ENCODE measurements around the gene HNRNPL.

The HNRNPL gene

DNA sequence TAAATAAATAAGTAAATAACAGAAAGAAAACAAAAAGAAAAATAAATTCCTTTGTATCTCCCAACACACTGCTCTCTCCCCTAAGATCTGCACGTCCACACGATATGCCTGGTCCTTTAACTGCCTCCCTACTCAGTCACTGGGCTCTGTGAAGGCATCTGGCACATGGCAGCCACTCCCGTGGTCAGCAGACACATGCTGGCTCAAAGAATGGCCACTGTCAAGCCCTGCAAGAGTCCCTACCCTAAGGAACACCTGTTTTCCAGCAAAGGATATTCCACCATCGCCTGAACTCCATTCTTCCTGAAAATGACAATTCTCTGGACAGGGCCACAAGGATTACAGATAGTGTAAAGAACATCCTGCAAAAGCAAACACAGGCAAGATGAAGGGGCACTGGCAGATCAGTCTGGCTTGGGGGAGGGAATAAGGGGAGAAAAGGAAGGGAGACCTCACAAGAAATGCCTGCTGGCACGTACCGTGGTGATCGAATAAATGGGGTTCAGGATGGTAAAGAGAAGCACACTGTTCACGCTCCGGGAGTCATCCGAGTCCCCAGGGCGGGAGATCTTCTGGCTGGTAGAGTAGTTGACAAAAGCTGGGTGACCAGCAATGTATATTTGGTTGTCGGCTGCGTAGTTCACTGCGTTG, 4.3 kb downstream of the HNRNPL start:
- no peak for DNase-seq (ENCODE audit: low spot score)

DNA sequence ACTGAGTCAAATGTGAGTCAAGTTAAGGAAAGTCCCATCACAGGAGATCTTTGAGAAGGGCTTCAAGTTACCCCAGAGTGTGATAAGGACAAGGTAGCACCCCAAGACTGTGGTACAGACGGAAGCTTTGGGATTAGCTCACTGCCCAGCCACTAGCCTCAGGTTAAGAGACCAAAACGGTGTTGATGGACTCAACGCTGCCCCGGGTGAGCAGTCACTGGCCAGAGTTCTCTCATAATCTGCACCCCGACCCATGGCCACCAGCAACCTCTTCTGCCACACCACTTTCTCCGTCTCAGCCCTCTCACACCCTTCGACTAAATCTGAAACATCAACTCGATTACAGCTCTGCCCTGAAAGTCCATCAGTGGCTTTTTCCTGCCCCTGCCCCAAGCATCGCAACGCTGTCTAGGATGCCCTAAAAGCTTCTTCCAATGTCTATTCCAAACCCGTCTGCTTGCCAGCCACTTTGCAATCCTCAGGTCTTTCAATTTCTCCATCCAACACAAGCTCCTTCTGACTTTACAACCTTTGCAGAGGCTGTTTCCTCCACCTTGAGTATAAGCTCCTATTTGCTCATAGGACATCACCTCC, 5.6 kb downstream of the HNRNPL start:
- DNase-seq (ENCODE audit: low spot score): no peak

GRCh38 chr19:38843175-38843758, 6.5 kb downstream of the HNRNPL start:
- no peak for DNase-seq (ENCODE audit: low spot score)

- no peak for DNase-seq (ENCODE audit: low spot score)
Observed at GRCh38 chr19:38842439-38843174, 7.2 kb downstream of the HNRNPL start.

DNA sequence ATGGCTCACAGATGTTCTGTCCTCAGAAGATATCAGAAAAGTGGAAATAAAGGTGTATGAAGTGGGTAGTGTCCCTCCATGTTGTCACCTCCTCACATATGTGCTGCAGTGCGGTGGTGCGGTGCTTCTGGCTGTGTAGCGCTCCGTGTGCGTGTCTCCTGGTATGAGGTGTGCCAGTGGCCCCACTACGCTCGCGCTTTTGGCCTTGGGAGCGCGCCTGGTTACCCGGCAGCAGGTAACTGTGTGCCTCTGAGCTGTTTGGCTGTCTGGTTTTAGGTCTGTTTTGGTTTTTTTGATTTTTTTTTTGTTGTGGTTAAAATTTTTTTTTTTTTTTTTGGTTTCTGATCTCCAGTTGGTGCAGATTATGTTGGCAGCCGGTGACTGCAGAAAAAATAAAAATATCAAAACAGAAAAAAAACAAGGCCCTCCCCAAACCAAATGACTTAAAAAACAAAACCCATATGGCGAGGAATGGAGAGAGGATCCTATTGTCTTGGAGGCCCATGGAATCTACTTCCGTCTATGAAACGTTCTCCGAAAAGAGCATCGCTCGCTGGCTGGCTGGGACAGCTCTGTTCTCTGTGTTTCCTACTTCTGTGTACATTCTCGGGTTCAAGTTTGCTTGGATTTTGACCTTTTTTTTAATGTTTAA, 7.9 kb downstream of the HNRNPL start:
- no peak for DNase-seq (ENCODE audit: low spot score)

- DNase-seq (ENCODE audit: low spot score): no peak
Observed at GRCh38 chr19:38841180-38841766, 8.5 kb downstream of the HNRNPL start.

GRCh38 chr19:38840583-38840968, 9.2 kb downstream of the HNRNPL start:
- no peak for DNase-seq (ENCODE audit: low spot score)

DNA sequence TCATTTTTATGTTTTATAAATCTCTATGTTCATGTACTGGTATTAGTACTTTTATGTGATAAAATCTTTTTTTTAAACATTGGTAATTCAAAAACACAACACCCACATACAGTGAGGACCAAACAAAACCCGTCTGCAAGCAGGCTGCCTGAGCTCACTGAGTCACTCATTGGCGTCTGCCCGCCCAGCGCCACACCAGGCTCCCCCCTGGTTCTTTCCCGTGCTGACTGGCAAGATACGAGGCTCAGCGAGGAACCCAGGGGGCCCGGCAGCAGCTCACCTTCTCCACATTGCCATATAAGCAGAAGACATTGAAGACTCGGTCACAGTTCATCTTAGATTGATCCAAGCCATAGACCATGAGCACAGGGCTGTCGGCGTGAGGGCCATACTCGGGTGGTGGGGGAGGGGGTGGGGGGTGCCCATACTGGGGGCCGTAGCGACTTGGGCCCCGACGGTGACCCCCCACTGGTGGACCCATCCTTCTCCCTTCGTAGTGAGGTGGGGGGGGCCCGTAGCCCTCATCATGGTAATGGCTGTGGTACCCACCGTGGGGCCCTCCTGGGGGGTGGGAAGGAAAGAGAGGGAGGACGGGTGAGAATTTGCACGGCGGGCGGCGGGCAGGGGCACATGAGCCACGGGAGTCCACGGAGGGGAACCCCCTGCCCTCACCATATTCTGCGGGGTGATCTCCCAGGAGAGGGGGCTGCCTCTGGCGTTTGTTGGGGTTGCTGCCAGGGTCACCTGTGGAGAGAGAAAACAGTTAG, 9.8 kb downstream of the HNRNPL start:
- no peak for DNase-seq (ENCODE audit: low spot score)

DNA sequence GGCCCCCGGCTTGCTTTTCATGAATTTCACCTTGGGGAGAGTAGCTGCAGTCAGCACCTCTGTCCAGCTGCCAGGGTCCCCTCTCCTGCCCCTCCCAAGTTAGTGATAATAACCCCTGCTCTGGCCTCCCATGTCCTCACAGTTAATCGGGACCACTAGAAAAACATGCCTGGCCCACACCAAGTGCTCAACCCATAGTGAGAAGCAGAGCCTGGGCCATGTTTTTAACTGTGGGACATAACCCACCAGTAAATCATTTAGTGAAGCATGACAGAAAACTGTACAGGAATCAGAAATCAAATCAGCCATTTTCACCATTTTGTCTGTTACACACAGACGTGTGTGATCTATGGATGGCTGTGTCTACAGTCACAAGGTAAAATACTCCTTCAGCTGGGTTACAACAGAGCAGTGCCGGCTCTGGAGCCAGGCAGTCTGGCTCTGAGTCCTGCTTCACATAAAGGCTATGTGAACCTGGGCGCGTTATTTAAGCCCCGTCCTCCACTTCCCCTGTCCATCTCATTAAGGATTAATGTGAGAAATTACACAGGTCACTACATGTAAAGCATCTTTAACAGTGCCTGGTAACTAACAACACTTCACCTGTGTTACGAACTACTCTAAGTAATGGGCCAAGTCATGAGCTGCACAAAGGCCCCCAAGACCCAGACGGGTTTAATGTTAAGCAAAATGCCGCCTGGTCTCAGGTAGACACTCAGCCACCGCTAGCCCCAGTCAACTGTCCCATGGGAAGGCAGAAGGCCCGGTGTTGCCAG, 10.6 kb downstream of the HNRNPL start:
- no peak for DNase-seq (ENCODE audit: low spot score)

GRCh38 chr19:38838208-38838985, 11.4 kb downstream of the HNRNPL start:
- no peak for DNase-seq (ENCODE audit: low spot score)

DNA sequence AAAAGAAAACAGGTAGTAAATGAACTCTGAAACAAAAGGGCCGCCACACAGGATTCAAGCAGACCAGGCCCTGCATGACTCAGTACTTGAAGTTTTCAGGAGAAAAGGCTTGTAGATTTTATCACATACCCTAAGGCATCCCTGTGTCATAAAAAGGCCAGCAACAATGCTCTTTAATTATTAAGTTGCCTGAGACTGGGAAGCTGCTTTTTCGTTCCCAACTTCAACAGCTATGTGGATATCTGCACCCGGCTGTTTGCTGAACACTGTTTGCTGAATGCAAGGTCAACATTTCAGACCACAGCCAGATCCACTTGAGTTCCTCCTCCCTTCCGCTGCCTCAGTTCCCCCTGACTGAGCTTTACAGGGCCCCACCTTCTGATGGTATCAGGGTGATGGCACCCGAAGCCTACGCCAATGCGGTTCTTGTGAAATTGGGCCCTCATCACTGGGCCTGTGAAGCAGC, 12.1 kb downstream of the HNRNPL start:
- no peak for DNase-seq (ENCODE audit: low spot score)

DNA sequence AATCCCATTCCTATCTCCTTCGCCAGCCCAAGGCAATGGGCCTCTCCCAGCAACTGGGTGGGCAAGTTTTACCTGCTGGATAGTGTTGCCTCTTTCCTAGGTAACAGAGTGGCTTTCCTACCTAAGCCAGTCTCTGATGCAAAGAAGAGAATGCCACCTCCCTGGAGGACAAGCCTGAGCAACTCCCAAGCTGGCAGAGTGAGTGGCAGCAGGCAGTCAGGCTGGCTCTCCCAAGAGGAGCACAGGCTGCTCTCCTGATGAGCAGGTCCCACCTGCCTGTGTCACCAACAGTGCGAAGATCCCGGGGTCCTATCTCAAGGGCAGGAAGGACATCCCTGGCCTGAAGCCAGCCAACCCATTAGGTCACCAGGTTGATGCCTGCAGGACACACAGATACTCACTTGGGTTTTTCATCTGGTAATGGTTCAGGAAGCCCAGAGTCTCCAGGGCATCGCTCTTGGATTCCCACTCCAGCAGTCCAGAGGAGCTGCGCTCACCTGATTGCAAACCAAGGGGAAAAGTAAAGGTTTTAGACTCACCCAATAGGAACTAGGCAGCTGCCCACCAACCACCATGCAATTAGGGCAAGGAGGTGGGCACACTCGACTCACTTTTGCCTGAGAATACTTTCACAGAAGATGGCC, 12.7 kb downstream of the HNRNPL start:
- DNase-seq (ENCODE audit: low spot score): no peak

DNA sequence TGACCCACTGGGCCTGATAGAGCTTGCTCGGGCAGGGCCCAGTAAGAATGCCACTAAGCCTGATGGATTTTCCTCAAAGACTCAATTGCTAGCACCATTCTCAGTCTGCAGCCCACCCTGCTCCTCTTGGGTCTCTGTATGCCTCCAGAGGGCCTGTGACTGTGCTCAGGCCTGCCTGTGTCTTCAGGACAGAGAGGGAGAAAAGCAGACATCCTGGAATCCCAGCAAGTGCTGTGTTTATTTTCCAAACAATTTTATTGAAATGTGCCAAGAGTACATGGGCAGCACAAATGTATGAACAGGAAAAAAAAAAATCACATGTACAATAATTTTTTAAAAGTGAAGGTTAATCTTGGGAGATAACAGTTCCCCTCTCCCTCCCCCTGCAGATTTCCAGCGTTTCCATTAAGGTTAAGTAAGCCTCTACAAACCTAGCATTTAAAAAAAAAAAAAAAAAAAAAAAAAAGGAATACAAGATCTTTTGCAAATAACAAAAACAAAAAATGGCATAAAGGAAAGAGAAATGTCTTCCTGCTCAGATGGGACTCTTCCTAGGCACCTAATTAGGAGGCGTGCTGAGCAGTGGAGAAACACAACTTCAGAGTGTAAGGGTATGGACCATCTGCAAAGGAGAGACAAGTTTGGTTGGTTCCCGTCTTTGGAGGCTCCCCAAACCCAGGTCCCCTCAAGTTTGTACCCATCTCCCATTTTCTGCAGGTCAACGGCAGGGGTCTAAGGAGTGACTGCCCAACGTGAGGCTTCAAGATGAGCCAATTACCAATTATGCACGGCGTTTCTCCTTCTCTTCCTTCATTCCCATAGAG, 13.4 kb downstream of the HNRNPL start:
- DNase-seq (ENCODE audit: low spot score): no peak

- no peak for DNase-seq (ENCODE audit: low spot score)
Observed at GRCh38 chr19:38834590-38834989, 15.2 kb downstream of the HNRNPL start.

DNA sequence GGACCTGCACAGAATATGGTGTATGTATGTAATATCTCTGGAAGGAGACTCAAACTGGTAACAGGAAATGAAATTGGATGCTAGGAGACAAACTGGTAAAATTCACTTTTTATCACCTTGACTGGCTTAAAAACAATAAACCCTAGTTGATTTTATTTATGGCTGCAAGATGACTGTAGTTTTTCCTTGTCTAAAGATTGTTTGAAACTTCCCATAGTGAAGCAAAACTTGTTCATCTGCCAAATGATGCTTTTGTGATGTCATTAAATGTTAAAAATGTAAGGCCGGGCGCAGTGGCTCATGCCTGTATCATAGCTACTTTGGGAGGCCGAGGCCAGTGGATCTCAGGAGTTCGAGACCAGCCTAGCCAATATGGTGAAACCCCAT, 15.7 kb downstream of the HNRNPL start:
- DNase-seq (ENCODE audit: low spot score): no peak

- DNase-seq (ENCODE audit: low spot score): no peak
Observed at GRCh38 chr19:38833092-38833425, 16.7 kb downstream of the HNRNPL start.

DNA sequence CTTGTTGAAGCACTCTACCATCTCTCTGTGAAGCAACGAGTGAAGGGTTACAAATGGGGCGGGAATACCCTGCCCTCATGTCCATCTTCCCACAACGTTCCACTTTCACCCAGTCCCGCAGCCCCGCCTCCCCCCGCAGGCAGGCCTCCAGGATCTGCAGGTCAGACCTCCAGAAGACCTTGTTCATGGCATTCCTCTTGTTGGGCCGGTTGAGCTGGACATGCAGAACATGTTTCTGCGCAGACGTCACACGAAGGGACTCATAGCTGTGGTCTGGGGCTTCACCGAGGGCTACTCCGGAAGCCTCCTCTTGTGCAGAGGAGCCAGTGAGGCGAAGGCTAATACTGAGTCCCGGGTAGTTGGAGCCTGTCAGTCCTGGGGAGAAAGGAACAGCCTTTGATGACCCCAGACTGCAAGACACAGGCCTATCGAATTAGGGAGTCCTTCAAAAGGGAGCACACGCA, 18.6 kb downstream of the HNRNPL start:
- peak; percentile 36 for DNase-seq (ENCODE audit: low spot score)

- no peak for DNase-seq (ENCODE audit: low spot score)
Observed at GRCh38 chr19:38830039-38830733, 19.6 kb downstream of the HNRNPL start.

Data from germinal center (tissue), 1 donor.